ENCODE data around the gene EIF4EBP3.

DNA sequence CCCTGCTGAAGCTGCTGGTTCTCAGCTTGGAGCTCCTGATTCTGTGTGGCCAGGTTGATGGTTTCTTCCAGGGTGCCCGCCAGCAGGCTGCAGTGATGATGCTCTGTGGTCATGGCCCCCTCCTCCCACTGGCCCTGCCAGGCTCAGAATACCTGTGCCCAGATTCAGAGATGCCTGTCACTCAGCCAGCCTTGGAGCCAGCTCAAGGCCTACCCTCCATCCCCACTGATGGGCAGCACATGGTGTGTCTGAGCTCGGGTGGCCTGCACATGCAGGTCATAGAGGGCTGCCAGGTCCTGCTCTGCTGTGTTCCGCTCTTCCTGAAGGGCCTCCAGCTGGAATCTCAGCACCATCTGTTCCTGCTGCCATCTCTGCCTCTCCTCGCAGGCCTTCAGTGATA, 22.6 kb downstream of the EIF4EBP3 start:
- TF ChIP-seq ZZZ3 (IDR thresholded peaks at IDR 0.05; ENCODE audit: control insufficient read depth, insufficient read length, low read depth) = no peak
- TF ChIP-seq, protein P1, sequence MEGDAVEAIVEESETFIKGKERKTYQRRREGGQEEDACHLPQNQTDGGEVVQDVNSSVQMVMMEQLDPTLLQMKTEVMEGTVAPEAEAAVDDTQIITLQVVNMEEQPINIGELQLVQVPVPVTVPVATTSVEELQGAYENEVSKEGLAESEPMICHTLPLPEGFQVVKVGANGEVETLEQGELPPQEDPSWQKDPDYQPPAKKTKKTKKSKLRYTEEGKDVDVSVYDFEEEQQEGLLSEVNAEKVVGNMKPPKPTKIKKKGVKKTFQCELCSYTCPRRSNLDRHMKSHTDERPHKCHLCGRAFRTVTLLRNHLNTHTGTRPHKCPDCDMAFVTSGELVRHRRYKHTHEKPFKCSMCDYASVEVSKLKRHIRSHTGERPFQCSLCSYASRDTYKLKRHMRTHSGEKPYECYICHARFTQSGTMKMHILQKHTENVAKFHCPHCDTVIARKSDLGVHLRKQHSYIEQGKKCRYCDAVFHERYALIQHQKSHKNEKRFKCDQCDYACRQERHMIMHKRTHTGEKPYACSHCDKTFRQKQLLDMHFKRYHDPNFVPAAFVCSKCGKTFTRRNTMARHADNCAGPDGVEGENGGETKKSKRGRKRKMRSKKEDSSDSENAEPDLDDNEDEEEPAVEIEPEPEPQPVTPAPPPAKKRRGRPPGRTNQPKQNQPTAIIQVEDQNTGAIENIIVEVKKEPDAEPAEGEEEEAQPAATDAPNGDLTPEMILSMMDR (IDR thresholded peaks at IDR 0.05 in 2 of 3, conservative IDR thresholded peaks at IDR 0.05 in 1 of 3; ENCODE audit: control insufficient read depth in 2 of 3, extremely low read depth in 1 of 3, insufficient read depth in 1 of 3, low read depth in 3 of 3, low read length in 3 of 3) = no peak
- TF ChIP-seq, protein P2, sequence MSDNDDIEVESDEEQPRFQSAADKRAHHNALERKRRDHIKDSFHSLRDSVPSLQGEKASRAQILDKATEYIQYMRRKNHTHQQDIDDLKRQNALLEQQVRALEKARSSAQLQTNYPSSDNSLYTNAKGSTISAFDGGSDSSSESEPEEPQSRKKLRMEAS (IDR thresholded peaks at IDR 0.05; ENCODE audit: low read depth, low read length) = no peak

Measured in GM12878 (cell line).